Ovary (tissue), 9 donors: Measurements from ENCODE around the gene ASTL. TPM values are rescaled to one million over a fixed set of nuclear protein-coding genes. Genes with fewer than 3 reads are reported as not detected.
A peak's percentile ranks its signal among the peaks of the same experiment; 100 is the strongest.

Experiments used
- DNase-seq, 5 donors: peaks; one replicate each; pipeline ENCODE4 v3.0.0-alpha.2; 2019 to 2020
- H3K27ac ChIP-seq, 2 donors: fragments of 200-600 bp; one replicate each; pipeline versions ENCODE4 v1.5.1 to v1.8.0; 2019 to 2022
- H3K27me3 ChIP-seq: fragments of 200-600 bp; one replicate; pipeline ENCODE4 v1.8.0; 2022
- H3K36me3 ChIP-seq: fragments of 200-600 bp; sonication (generic); one replicate; pipeline ENCODE4 v1.5.1; 2019
- H3K4me1 ChIP-seq: one replicate; pipeline ENCODE4 v1.8.1; 2013; ENCODE audit warnings: mild to moderate bottlenecking, moderate library complexity; ENCODE audit not compliant: insufficient read depth
- H3K4me3 ChIP-seq: fragments of 200-600 bp; sonication (generic); one replicate; pipeline ENCODE4 v1.5.1; 2017
- H3K9me3 ChIP-seq, 2 donors: fragments of 200-600 bp in 1 of 2; sonication (generic) in 1 of 2; one replicate each; pipeline versions ENCODE4 v1.5.1 to v1.8.1; 2013 to 2019; ENCODE audit warnings: mild to moderate bottlenecking in 1 of 2, moderate library complexity in 1 of 2
- CTCF ChIP-seq, 3 donors: fragments of 450-650 bp in 2 of 3; fragments of 200-600 bp in 1 of 3; IDR thresholded peaks; one replicate each; pipeline versions ENCODE4 v1.5.1 to v1.8.0; 2016 to 2022; ENCODE audit warnings: antibody characterized with exemption in 3 of 3, mild to moderate bottlenecking in 1 of 3
- EP300 ChIP-seq: sonication (generic); formaldehyde crosslinking; IDR thresholded peaks from one replicate; pipeline ENCODE4 v1.6.1; 2017; ENCODE audit warnings: antibody characterized with exemption
- POLR2A ChIP-seq: fragments of 450-650 bp; IDR thresholded peaks from one replicate; pipeline ENCODE4 v1.6.1; 2017; ENCODE audit warnings: antibody characterized with exemption, mild to moderate bottlenecking, moderate library complexity
- WGBS, 3 donors: extraction: QIAGEN DNeasy Blood & Tissue Kit in 1 of 3; methylation state at CpG; one replicate each; pipeline versions ENCODE4 v1.1.5 to v1.1.7; 2013 to 2017; 5-methylcytosine and 5-hydroxymethylcytosine counted together
- intact Hi-C, 4 donors: fragments of 100-400 bp; cut with DNase I; formaldehyde crosslinking; loops; one replicate each; pipeline versions ENCODE4 v1.11.0 to v1.15.1; 2022 to 2023
- polyA plus RNA-seq, 2 donors: library from polyadenylated mRNA; stranded (reverse); fragments of 200-250 nt in 1 of 2; fragments of 350-450 nt in 1 of 2; fragmentation: Illumina TruSeq in 1 of 2; extraction: RNeasy Lipid Tissue Mini Kit (QIAGEN cat#74804) in 1 of 2; gene quantifications; one replicate each; pipeline ENCODE4 v1.2.3, GENCODE V29; 2013 to 2014
- total RNA-seq, 7 donors: library from RNA; depleted of rRNA in 2 of 7; stranded (reverse); fragments of >200 nt in 2 of 7; fragmentation: NEBNext Ultra II Directional in 3 of 7; extraction: Animal tissue kit (Norgen Biotek cat#: 25700) in 3 of 7; gene quantifications; one replicate each; pipeline versions ENCODE4 v1.1.0 to v1.2.4, GENCODE V29; 2016 to 2023
- donor health status: DM: no; HTN: no; CAD: no; lungs with moderate emphysema.
- donor health status: DM: no; HTN: no; CAD: no.
- donor health status: Bipolar disorder and iron deficiency.
- donor health status: DM: yes; HTN: yes; CAD: no.
- donor health status: DM: no; HTN: no; CAD: no.
- donor health status: DM: yes; HTN: yes; CAD: no.

Gene ASTL
- total and polyA plus RNA-seq, 9 donors, result 0.15 to 1.7 (median 0.67) TPM; not detected in 4

- no peaks in the 10 kb centered on the region for H3K27me3 ChIP-seq
- intact Hi-C loops, result loop anchor here in 1 of 4 donors (10.0 kb wide), 2 partner anchors 152 to 182 kb away; partner anchors contain the start of gene ANKRD36C
- TF ChIP-seq CTCF (IDR thresholded peaks at IDR 0.05) (no peak), EP300 (no peak), POLR2A (no peak)
- no peaks in the 10 kb centered on the region for H3K36me3 ChIP-seq
- no peak overlapping the region for H3K27ac ChIP-seq
- H3K4me3 ChIP-seq, result no peak overlapping the region
- DNase-seq, result no peak
- H3K4me1 ChIP-seq, result no peaks in the 10 kb centered on the region
- WGBS, 3 donors, result 34 to 48% (median 44%) methylated on average over 4 of the region's 4 CpGs
- H3K9me3 ChIP-seq, result no peaks in the 10 kb centered on the region
Measured at GRCh38 chr2:96176661-96177060, 38.4 kb upstream of the ASTL start.

- Histone ChIP-seq H3K4me3 (no peak overlapping the region), H3K27me3 (no peaks in the 10 kb centered on the region), H3K27ac (no peak overlapping the region), H3K4me1 (no peaks in the 10 kb centered on the region), H3K36me3 (no peaks in the 10 kb centered on the region), H3K9me3 (no peaks in the 10 kb centered on the region)
- TF ChIP-seq EP300 (no peak), POLR2A (no peak), CTCF (IDR thresholded peaks at IDR 0.05) (no peak)
- no peak for DNase-seq
- WGBS, 3 donors, result 71 to 75% (median 72%) methylated on average over 6 of the region's 6 CpGs
- intact Hi-C loops, result loop anchor here in 1 of 4 donors (10.0 kb wide), 2 partner anchors 151 to 181 kb away; partner anchors contain the start of gene ANKRD36C
Measured at GRCh38 chr2:96175951-96176350, 37.6 kb upstream of the ASTL start.

GRCh38 chr2:96174251-96175144 is 36.2 kb upstream of the ASTL start:
- intact Hi-C loops, result loop anchor here in 1 of 4 donors (5.0 to 10.0 kb wide), 3 partner anchors 42 to 180 kb away; partner anchors contain the start of gene ANKRD36C
- no peaks in the 10 kb centered on the region for H3K27me3 ChIP-seq
- no peaks in the 10 kb centered on the region for H3K9me3 ChIP-seq
- TF ChIP-seq CTCF (IDR thresholded peaks at IDR 0.05), result peak; percentile 29 to 34 (median 33)
- no peak for TF ChIP-seq EP300
- 45 to 47% (median 46%) methylated on average over 8 of the region's 8 CpGs for WGBS, 3 donors
- no peaks in the 10 kb centered on the region for H3K4me1 ChIP-seq
- H3K36me3 ChIP-seq, result no peaks in the 10 kb centered on the region
- peak; percentile 30 to 72 (median 49) for DNase-seq
- H3K4me3 ChIP-seq, result no peak overlapping the region
- H3K27ac ChIP-seq, result no peak overlapping the region

GRCh38 chr2:96171831-96172230 is 33.5 kb upstream of the ASTL start:
- DNase-seq, result no peak
- Histone ChIP-seq H3K4me3 (no peak overlapping the region), H3K4me1 (no peaks in the 10 kb centered on the region), H3K27me3 (no peaks in the 10 kb centered on the region), H3K9me3 (no peaks in the 10 kb centered on the region), H3K36me3 (no peaks in the 10 kb centered on the region), H3K27ac (no peak overlapping the region)
- TF ChIP-seq EP300 (no peak), CTCF (IDR thresholded peaks at IDR 0.05) (no peak), POLR2A (no peak)
- intact Hi-C loops, result loop anchor here in 1 of 4 donors (5.0 to 10.0 kb wide), 3 partner anchors 40 to 177 kb away; partner anchors contain the start of gene ANKRD36C
- WGBS, 3 donors, result 88 to 96% (median 92%) methylated on average over 15 of the region's 15 CpGs
